HEK293 (cell line): ENCODE results near the gene IBA57.

Source experiments
- CTCF ChIA-PET: fragments of 350-600 bp; formaldehyde crosslinking; extraction: SDS; loops from one replicate; lab custom pipeline; 2021; ENCODE audit warnings: antibody characterized with exemption; lab: Yijun Ruan, JAX
- POLR2A ChIA-PET: fragments of 300-600 bp; formaldehyde crosslinking; extraction: SDS; loops from one replicate; lab custom pipeline; 2020; ENCODE audit warnings: antibody characterized with exemption, inconsistent platforms; lab: Yijun Ruan, JAX
- H3K27ac ChIP-seq: fragments of 200-500 bp; sonication (Bioruptor generic); 2 replicates; pipeline ENCODE4 v1.5.1; 2014; ENCODE audit warnings: low read depth, low read length, control low read depth, inconsistent platforms; ENCODE audit errors: extremely low read depth
- H3K36me3 ChIP-seq, 2 experiments: fragments of 200-500 bp in 1 of 2; sonication (Bioruptor generic) in 1 of 2; 1 replicate in 1 of 2; 2 replicates in 1 of 2; pipeline ENCODE4 v1.5.1; 2014 to 2017; ENCODE audit warnings: inconsistent platforms in 2 of 2, low read length in 2 of 2; ENCODE audit not compliant: control insufficient read depth in 2 of 2, insufficient read depth in 1 of 2
- H3K4me1 ChIP-seq: fragments of 200-500 bp; sonication (Bioruptor generic); 2 replicates; pipeline ENCODE4 v1.5.1; 2014; ENCODE audit warnings: mild to moderate bottlenecking, low read length, inconsistent platforms; ENCODE audit not compliant: control insufficient read depth, insufficient read depth
- H3K4me3 ChIP-seq: 2 replicates; pipeline ENCODE4 v1.5.1; 2011; ENCODE audit warnings: low read depth, mild to moderate bottlenecking, control low read depth, low read length, moderate library complexity
- H3K9me3 ChIP-seq: fragments of 200-500 bp; sonication (Bioruptor generic); 2 replicates; pipeline ENCODE4 v1.5.1; 2014; ENCODE audit warnings: low read depth, low read length, inconsistent platforms; ENCODE audit not compliant: control insufficient read depth, insufficient read depth
- ATF2 ChIP-seq: fragments of 450-650 bp; formaldehyde crosslinking; IDR thresholded peaks from 2 replicates; pipeline ENCODE4 v1.5.1; 2016; ENCODE audit warnings: missing biosample characterization, missing genetic modification characterization, low read depth
- SP3 ChIP-seq: fragments of 450-650 bp; formaldehyde crosslinking; IDR thresholded peaks from 2 replicates; pipeline ENCODE4 v1.5.1; 2016; ENCODE audit warnings: missing biosample characterization, missing genetic modification characterization
- TCF7L2 ChIP-seq: IDR thresholded peaks from 2 replicates; pipeline ENCODE4 v1.6.1; 2011; ENCODE audit warnings: low read depth, mild to moderate bottlenecking, inconsistent platforms, low read length, moderate library complexity, borderline replicate concordance
- ZFP37 ChIP-seq: fragments of 450-650 bp; formaldehyde crosslinking; IDR thresholded peaks from 2 replicates; pipeline ENCODE4 v1.5.1; 2016; ENCODE audit warnings: missing biosample characterization, missing genetic modification characterization
- ZNF10 ChIP-seq: fragments of 450-650 bp; formaldehyde crosslinking; IDR thresholded peaks from 2 replicates; pipeline ENCODE4 v1.5.1; 2017; ENCODE audit warnings: missing biosample characterization, missing genetic modification characterization
- ZNF138 ChIP-seq: fragments of 450-650 bp; formaldehyde crosslinking; IDR thresholded peaks from 2 replicates; pipeline ENCODE4 v1.5.1; 2016; ENCODE audit warnings: missing biosample characterization, missing genetic modification characterization, borderline replicate concordance
- ZNF146 ChIP-seq: fragments of 450-650 bp; formaldehyde crosslinking; IDR thresholded peaks from 2 replicates; pipeline ENCODE4 v1.5.1; 2016; ENCODE audit warnings: missing biosample characterization, missing genetic modification characterization
- ZNF239 ChIP-seq: fragments of 450-650 bp; formaldehyde crosslinking; IDR thresholded peaks from 2 replicates; pipeline ENCODE4 v1.5.1; 2016; ENCODE audit warnings: missing biosample characterization, missing genetic modification characterization
- ZNF311 ChIP-seq: fragments of 450-650 bp; formaldehyde crosslinking; IDR thresholded peaks from 2 replicates; pipeline ENCODE4 v1.5.1; 2017; ENCODE audit warnings: missing biosample characterization, missing genetic modification characterization, borderline replicate concordance
- ZNF335 ChIP-seq: fragments of 450-650 bp; formaldehyde crosslinking; conservative IDR thresholded peaks from 2 replicates; pipeline ENCODE4 v1.5.1; 2016; ENCODE audit warnings: missing biosample characterization, missing genetic modification characterization
- ZNF366 ChIP-seq: fragments of 450-650 bp; formaldehyde crosslinking; conservative IDR thresholded peaks from 2 replicates; pipeline ENCODE4 v1.5.1; 2016; ENCODE audit warnings: missing biosample characterization, missing genetic modification characterization
- ZNF398 ChIP-seq: fragments of 450-650 bp; formaldehyde crosslinking; IDR thresholded peaks from 2 replicates; pipeline ENCODE4 v1.5.1; 2017; ENCODE audit warnings: missing biosample characterization, missing genetic modification characterization
- ZNF416 ChIP-seq: fragments of 450-650 bp; formaldehyde crosslinking; IDR thresholded peaks from 2 replicates; pipeline ENCODE4 v1.5.1; 2016; ENCODE audit warnings: missing biosample characterization, missing genetic modification characterization
- ZNF664 ChIP-seq: fragments of 450-650 bp; formaldehyde crosslinking; IDR thresholded peaks from 2 replicates; pipeline ENCODE4 v1.5.1; 2016; ENCODE audit warnings: missing biosample characterization, missing genetic modification characterization
- ZNF677 ChIP-seq: fragments of 450-650 bp; IDR thresholded peaks from 2 replicates; pipeline ENCODE4 v1.5.0; 2018; ENCODE audit warnings: missing biosample characterization, mild to moderate bottlenecking, missing genetic modification characterization, moderate library complexity

Gene IBA57

GRCh38 chr1:228175316-228176023 is 9.9 kb downstream of the IBA57 start:
- CTCF ChIA-PET: interaction anchor here (1.2 kb wide), 1 partner anchor 45 kb away, joined by 5 read pairs; no protein-coding TSS in a partner anchor
- Histone ChIP-seq H3K36me3 (peaks cover 0 to 4% of the 10 kb centered on the region in 2 experiments; a peak in 1 of 3 replicates), H3K27ac (no peak overlapping the region), H3K9me3 (no peaks in the 10 kb centered on the region), H3K4me1 (no peaks in the 10 kb centered on the region)
- POLR2A ChIA-PET: interaction anchor here (0.8 to 1.9 kb wide), 3 partner anchors 10 to 33 kb away, joined by 3 to 20 read pairs (median 10); partner anchors contain the start of gene IBA57
- TF ChIP-seq ZNF138 (tag by site-specific recombination) (no peak), ZNF10 (tag by site-specific recombination) (no peak)
- TF ChIP-seq, all 188 proteins: peak for 0
- no peak overlapping the region for H3K4me3 ChIP-seq

- peaks cover 0 to 4% of the 10 kb centered on the region in 2 experiments; a peak in 1 of 3 replicates for H3K36me3 ChIP-seq
- TF ChIP-seq ZNF398 (tag by site-specific recombination) (no peak), TCF7L2 (no peak), SP3 (tag by site-specific recombination) (no peak), ZNF416 (tag by site-specific recombination) (no peak), ZNF239 (tag by site-specific recombination) (no peak), ZNF677 (tag by site-specific recombination) (no peak), ATF2 (tag by site-specific recombination) (no peak), ZFP37 (tag by site-specific recombination) (no peak), ZNF366 (tag by site-specific recombination) (no peak), ZNF146 (tag by site-specific recombination) (no peak)
- H3K9me3 ChIP-seq: no peaks in the 10 kb centered on the region
- no peak overlapping the region for H3K27ac ChIP-seq
- no peak overlapping the region for H3K4me3 ChIP-seq
- POLR2A ChIA-PET: interaction anchor here (0.8 to 1.9 kb wide), 2 partner anchors 10 to 33 kb away, joined by 3 to 10 read pairs; partner anchors contain the start of gene IBA57
- CTCF ChIA-PET: no interaction called here
- no peaks in the 10 kb centered on the region for H3K4me1 ChIP-seq
Observed at GRCh38 chr1:228176024-228176395, 10.4 kb downstream of the IBA57 start.

GRCh38 chr1:228176461-228177182 is 11.0 kb downstream of the IBA57 start:
- Histone ChIP-seq H3K4me1 (no peaks in the 10 kb centered on the region), H3K27ac (no peak overlapping the region), H3K4me3 (no peak overlapping the region), H3K9me3 (no peaks in the 10 kb centered on the region), H3K36me3 (peaks cover 0 to 4% of the 10 kb centered on the region in 2 experiments; a peak in 1 of 3 replicates)
- TF ChIP-seq ZNF664 (tag by site-specific recombination) (no peak), ZNF335 (tag by site-specific recombination) (no peak), ZNF311 (tag by site-specific recombination) (no peak)
- ChIA-PET CTCF (interaction anchor here (0.6 to 1.2 kb wide), 3 partner anchors 11 to 692 kb away, joined by 3 to 11 read pairs (median 7); partner anchors contain the start of gene IBA57), POLR2A (interaction anchor here (0.8 to 1.9 kb wide), 3 partner anchors 11 to 42 kb away, joined by 3 to 10 read pairs (median 6); partner anchors contain the start of gene IBA57)
